ENCODE results near the gene CARNS1.
"Not testable (repeated sequence)": the region's sequence is repeated elsewhere in the genome, so short reads cannot be mapped to it uniquely, and the experiment has no call there.

Gene CARNS1

GRCh38 chr11:67398661-67399563 is 16.6 kb upstream of the CARNS1 start:
- peaks cover 28% of the 10 kb centered on the region for H3K36me3 Mint-ChIP-seq (ENCODE audit: low read depth)
- H3K4me1 Mint-ChIP-seq (ENCODE audit: low read depth), result peaks cover 59% of the 10 kb centered on the region
- no peak overlapping the region for H3K27ac Mint-ChIP-seq

DNA sequence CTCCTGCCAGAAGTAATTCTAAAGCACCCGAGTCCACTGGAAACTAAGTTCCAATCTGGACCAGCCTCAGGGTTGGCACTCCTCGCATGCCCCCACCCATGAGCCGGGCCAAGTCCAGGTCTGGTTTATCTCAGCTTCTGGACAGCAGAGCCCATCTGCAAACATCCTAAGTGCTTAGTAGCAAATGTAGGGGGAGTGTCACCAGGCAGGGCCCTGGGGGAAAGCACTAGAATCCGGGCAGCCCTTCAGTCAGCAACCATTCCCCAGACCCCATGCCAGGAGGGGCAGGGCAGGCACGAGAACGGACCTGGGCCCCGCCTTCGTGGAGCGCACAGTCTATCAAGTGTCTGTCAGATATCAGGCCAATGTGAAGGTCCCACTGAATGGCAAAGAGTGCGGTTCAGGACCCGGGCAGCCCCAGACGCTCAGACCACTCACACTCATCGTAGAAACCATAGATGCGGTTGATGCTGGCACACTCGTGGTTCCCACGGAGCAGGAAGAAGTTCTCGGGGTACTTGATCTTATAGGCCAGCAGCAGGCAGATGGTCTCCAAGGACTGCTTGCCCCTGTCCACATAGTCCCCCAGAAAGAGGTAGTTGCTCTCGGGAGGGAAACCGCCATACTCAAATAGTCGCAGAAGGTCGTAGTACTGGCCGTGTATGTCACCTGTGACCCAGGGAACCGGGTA is 15.1 kb upstream of the CARNS1 start:
- H3K4me1 Mint-ChIP-seq (ENCODE audit: low read depth), result peaks cover 68% of the 10 kb centered on the region
- H3K4me3 Mint-ChIP-seq, result peak overlapping the region; percentile 90
- peak overlapping the region; percentile 87 for H3K27ac Mint-ChIP-seq
- peaks cover 27% of the 10 kb centered on the region for H3K36me3 Mint-ChIP-seq (ENCODE audit: low read depth)
- H3K27me3 Mint-ChIP-seq, result no peaks in the 10 kb centered on the region
- H3K9me3 Mint-ChIP-seq, result no peaks in the 10 kb centered on the region

More at GRCh38 chr11:67398661-67399563, 16.6 kb upstream of the CARNS1 start:
- Mint-ChIP-seq H3K27me3 (no peaks in the 10 kb centered on the region), H3K9me3 (no peaks in the 10 kb centered on the region), H3K4me3 (peak overlapping the region; percentile 20)

GRCh38 chr11:67400942-67401494 is 14.5 kb upstream of the CARNS1 start:
- no peaks in the 10 kb centered on the region for H3K27me3 Mint-ChIP-seq
- H3K27ac Mint-ChIP-seq, result peak overlapping the region; percentile 87
- peaks cover 72% of the 10 kb centered on the region for H3K4me1 Mint-ChIP-seq (ENCODE audit: low read depth)
- peak overlapping the region; percentile 90 for H3K4me3 Mint-ChIP-seq
- no peaks in the 10 kb centered on the region for H3K9me3 Mint-ChIP-seq
- H3K36me3 Mint-ChIP-seq (ENCODE audit: low read depth), result peaks cover 28% of the 10 kb centered on the region

- peak within 1 kb of the TSS; percentile 90 for H3K4me3 Mint-ChIP-seq
- peaks cover 32% of the 10 kb centered on the region for H3K36me3 Mint-ChIP-seq (ENCODE audit: low read depth)
- no peaks in the 10 kb centered on the region for H3K27me3 Mint-ChIP-seq
- H3K27ac Mint-ChIP-seq, result peak within 1 kb of the TSS; percentile 97
- H3K9me3 Mint-ChIP-seq, result no peaks in the 10 kb centered on the region
- H3K4me1 Mint-ChIP-seq (ENCODE audit: low read depth), result peaks cover 75% of the 10 kb centered on the region
These were observed 13.8 kb upstream of the CARNS1 start, which contains the start of gene PPP1CA for GRCh38 chr11:67401495-67402191. PPP1CA (minus strand) TSS chr11:67401858; CDS start chr11:67401782, 76 bp downstream.

- Mint-ChIP-seq H3K4me3 (peak overlapping the region; percentile 74), H3K4me1 (ENCODE audit: low read depth) (peaks cover 75% of the 10 kb centered on the region), H3K27ac (peak overlapping the region; percentile 97), H3K36me3 (ENCODE audit: low read depth) (peaks cover 33% of the 10 kb centered on the region)
- H3K9me3 Mint-ChIP-seq, H3K27me3 Mint-ChIP-seq: not testable (repeated sequence)
These were observed 13.2 kb upstream of the CARNS1 start for GRCh38 chr11:67402192-67402839.

DNA sequence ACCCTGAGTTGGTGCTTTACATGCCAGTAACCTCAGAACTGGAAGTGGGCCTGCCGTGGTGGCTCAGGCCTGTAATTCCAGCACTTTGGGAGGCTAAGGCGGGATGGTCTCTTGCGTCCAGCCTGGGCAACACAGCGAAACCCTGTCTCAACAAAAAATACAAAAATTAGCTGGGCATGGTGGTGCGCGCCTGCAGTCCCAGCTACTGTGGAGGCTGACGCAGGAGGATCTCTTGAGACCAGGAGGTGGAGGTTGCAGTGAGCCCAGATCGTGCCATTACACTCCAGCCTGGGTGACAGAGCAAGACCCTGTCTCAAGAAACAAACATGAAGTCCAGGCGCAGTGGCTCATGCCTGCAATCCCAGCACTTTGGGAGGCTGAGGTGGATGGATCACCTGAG is 12.4 kb upstream of the CARNS1 start:
- H3K9me3 Mint-ChIP-seq, H3K27me3 Mint-ChIP-seq: not testable (repeated sequence)
- Mint-ChIP-seq H3K27ac (peak overlapping the region; percentile 97), H3K4me1 (ENCODE audit: low read depth) (peaks cover 76% of the 10 kb centered on the region), H3K36me3 (ENCODE audit: low read depth) (peaks cover 29% of the 10 kb centered on the region), H3K4me3 (peak overlapping the region; percentile 98)

- Mint-ChIP-seq H3K4me3 (peak overlapping the region; percentile 98), H3K9me3 (no peaks in the 10 kb centered on the region), H3K27ac (peak overlapping the region; percentile 97), H3K4me1 (ENCODE audit: low read depth) (peaks cover 76% of the 10 kb centered on the region), H3K36me3 (ENCODE audit: low read depth) (peaks cover 18% of the 10 kb centered on the region), H3K27me3 (no peaks in the 10 kb centered on the region)
These were observed 10.8 kb upstream of the CARNS1 start for GRCh38 chr11:67404515-67405195.

- Mint-ChIP-seq H3K9me3 (no peaks in the 10 kb centered on the region), H3K36me3 (ENCODE audit: low read depth) (peaks cover 17% of the 10 kb centered on the region), H3K4me3 (peak overlapping the region; percentile 98), H3K27me3 (no peaks in the 10 kb centered on the region), H3K4me1 (ENCODE audit: low read depth) (peaks cover 77% of the 10 kb centered on the region), H3K27ac (peak overlapping the region; percentile 97)
These were observed 10.3 kb upstream of the CARNS1 start for GRCh38 chr11:67405196-67405567.

DNA sequence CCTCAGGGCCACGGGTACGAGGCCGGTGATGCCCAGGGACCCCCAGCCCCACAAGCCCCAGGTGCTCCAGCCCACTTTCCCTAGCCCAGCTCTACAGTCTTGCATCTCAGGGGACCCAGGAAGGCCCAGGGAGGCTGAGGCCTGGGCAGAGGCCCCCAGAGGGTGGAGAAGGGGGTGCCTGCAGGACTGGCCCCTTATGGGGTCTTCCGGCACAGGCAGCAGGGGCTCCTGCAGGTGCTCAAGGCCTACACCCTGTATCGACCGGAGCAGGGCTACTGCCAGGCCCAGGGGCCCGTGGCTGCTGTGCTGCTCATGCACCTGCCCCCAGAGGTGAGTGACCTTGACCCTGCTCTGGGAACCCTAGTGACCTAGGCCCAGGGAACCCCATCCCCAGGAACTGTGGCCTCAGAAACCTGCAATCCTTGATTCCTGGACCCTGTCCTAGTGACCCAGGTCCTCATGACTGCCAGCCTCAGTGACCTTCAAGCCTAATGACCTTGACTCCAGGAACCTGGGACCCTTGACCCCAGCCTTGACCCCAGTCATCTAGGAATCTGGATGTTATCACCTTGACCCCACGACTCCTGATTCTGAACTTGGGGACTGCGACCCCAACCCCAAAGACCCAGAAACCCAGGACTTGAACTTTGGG is 9.7 kb upstream of the CARNS1 start:
- Mint-ChIP-seq H3K9me3 (no peaks in the 10 kb centered on the region), H3K4me3 (peak overlapping the region; percentile 98), H3K27ac (peak overlapping the region; percentile 97), H3K36me3 (ENCODE audit: low read depth) (peaks cover 12% of the 10 kb centered on the region), H3K27me3 (no peaks in the 10 kb centered on the region), H3K4me1 (ENCODE audit: low read depth) (peaks cover 77% of the 10 kb centered on the region)

DNA sequence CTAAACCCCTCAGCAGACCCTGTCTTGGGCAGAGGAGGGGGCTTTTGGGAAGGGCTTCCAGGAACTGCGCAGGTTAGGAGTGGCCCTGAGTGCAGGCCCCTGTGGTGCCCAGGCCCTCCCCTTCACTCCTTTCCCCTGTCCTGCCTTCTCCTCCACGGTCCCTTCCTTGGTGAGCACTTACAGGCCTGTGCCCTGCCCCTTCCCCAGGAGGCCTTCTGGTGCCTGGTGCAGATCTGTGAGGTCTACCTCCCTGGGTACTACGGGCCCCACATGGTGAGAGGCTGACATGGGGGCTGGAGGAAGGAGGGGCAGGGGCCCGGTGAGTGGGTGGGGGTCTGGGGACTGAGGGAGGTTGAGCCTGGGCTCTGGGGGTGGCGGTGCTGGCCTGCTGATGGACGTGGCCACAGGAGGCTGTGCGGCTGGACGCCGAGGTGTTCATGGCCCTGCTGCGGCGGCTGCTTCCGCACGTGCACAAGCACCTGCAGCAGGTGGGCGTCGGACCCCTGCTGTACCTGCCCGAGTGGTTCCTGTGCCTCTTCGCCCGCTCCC is 9.0 kb upstream of the CARNS1 start:
- peak overlapping the region; percentile 97 for H3K27ac Mint-ChIP-seq
- no peaks in the 10 kb centered on the region for H3K9me3 Mint-ChIP-seq
- peak overlapping the region; percentile 98 for H3K4me3 Mint-ChIP-seq
- peaks cover 84% of the 10 kb centered on the region for H3K4me1 Mint-ChIP-seq (ENCODE audit: low read depth)
- no peaks in the 10 kb centered on the region for H3K27me3 Mint-ChIP-seq
- peaks cover 12% of the 10 kb centered on the region for H3K36me3 Mint-ChIP-seq (ENCODE audit: low read depth)

- no peaks in the 10 kb centered on the region for H3K9me3 Mint-ChIP-seq
- H3K27ac Mint-ChIP-seq, result peak overlapping the region; percentile 97
- peaks cover 88% of the 10 kb centered on the region for H3K4me1 Mint-ChIP-seq (ENCODE audit: low read depth)
- H3K27me3 Mint-ChIP-seq, result no peaks in the 10 kb centered on the region
- peak overlapping the region; percentile 98 for H3K4me3 Mint-ChIP-seq
- peaks cover 12% of the 10 kb centered on the region for H3K36me3 Mint-ChIP-seq (ENCODE audit: low read depth)
These were observed 8.3 kb upstream of the CARNS1 start for GRCh38 chr11:67406969-67407687.

- peak overlapping the region; percentile 97 for H3K27ac Mint-ChIP-seq
- H3K27me3 Mint-ChIP-seq, result no peaks in the 10 kb centered on the region
- H3K4me3 Mint-ChIP-seq, result peak overlapping the region; percentile 98
- peaks cover 12% of the 10 kb centered on the region for H3K36me3 Mint-ChIP-seq (ENCODE audit: low read depth)
- no peaks in the 10 kb centered on the region for H3K9me3 Mint-ChIP-seq
- H3K4me1 Mint-ChIP-seq (ENCODE audit: low read depth), result peaks cover 88% of the 10 kb centered on the region
These were observed 7.8 kb upstream of the CARNS1 start for GRCh38 chr11:67407688-67408163.

All from stimulated activated naive CD8-positive, alpha-beta T cell treated with anti-CD3 and anti-CD28 coated beads, Interleukin-15, Interleukin-2, amounts not matched to agents 100 ng/mL and 50 ng/mL, for 24 hours (primary cell).